NCI-H1105 (cell line): ENCODE data around the gene CDH8.
"Not testable (repeated sequence)": the region's sequence is repeated elsewhere in the genome, so short reads cannot be mapped to it uniquely, and the experiment has no call there.

Experiments
- DNase-seq: peaks from one replicate; lab custom pipeline; 2025; lab: John Stamatoyannopoulos, UW

The CDH8 gene

DNA sequence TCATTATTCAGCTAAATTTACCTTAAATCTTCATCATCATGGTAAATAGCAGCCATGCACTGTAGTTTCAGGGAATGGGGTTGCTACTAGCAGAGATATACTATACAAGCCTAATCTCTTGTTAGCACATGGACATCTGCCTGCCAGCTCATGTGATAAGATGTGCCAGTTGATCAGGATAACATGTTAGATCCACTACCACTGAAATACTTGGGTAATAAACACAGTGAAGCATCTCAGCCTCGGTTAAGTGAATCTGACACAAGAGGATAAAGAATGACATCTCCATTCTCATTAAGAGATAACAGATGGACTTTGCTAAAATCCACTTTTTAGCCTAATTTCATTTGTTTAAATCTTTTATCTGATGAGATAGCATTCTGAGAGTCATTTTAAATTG is 256.1 kb downstream of the CDH8 start:
- DNase-seq: no peak

DNA sequence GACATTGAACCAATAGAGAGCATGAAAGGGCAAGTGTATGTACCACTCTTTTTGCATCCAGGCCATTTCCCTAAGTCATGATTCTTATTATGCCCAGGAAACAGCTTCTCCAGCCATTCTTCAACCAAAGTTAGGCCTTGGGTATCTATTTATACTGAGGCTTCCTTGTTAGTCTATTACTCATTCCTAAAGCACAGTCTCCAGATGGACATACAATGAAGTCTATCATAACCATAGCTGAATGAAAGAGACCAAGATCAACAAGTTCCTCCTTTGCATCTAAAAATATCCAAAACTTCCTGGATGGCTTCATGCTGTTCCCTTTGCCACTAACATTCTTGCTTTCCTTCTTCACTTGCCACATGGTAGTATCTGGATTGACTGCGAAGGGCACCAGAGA is 265.9 kb downstream of the CDH8 start:
- DNase-seq: no peak

DNA sequence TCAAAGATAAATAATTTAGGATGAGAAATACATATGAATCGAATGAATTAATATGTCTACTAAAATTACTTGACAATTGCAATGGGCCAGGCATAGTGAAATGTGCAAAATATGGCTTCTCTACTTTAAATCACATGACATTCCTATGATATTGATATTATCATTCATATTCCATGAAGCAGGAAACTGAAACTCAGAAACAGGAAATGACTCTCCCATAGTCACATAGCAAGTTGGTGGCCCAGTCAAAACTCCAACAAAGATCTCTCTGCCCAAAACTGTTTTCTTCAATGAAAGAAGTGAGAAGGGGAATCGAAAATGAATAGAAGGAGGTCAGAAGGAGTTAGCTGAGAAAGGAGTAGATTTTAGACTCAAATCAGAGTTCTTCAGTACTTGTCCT is 272.2 kb downstream of the CDH8 start:
- no peak for DNase-seq

GRCh38 chr16:61763013-61763412 is 273.2 kb downstream of the CDH8 start:
- no peak for DNase-seq

- no peak for DNase-seq
Observed at GRCh38 chr16:61730997-61731396, 305.2 kb downstream of the CDH8 start.

DNA sequence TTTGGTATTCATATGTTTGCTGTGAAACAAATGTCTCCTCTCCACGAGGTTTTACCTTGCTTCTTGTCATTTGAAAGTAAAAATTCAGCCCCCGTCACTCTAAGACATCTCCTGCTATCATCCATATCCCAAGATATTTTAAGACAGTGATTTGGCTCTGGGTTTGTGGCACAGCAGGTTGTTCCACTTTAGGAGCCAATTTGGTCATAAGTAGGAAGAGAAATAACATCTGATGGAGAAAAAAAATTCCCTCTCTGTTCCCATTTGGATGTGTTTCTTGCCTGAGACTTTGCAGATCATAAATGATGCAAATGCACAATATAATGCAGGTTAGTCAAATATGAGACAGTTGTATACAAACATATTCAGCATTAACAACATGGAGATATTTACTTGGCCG is 309.5 kb downstream of the CDH8 start:
- DNase-seq: no peak

GRCh38 chr16:61726125-61726524 is 310.1 kb downstream of the CDH8 start:
- no peak for DNase-seq

DNA sequence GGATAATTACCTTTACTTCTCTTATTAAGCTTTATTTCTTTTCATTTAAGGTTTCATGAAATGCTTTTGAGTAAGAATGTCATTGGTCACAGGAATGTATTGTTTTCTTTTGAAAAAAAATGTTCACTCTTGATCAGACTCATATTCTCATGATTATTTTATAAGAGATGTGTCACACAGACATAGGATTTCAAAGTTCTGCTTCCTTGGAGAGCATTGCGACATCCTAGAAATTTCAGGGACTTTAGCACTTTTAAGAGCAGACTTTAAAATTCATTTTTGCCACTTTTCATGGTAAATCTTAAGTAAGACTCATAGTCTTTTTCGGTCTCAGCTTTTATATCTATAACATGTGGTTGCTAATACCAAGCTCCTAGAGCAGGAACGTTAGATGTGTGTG is 314.7 kb downstream of the CDH8 start:
- no peak for DNase-seq

DNA sequence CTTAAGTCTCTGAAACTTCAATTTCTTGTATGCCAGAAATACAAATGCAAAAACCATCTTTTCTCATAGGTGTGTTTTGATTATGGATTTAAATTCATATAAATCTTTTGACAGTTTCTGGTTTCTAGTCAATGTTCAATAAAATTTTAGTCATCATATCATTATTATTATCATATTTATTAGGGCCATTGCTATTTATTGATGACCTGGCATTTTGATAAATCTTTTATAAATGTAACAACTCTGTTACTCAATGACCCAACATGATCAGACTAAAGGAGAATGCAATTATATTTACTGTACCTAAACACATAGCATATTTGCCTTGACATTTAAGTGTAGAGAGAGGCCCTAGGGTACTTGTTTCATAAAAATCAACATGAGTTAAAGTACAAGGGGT is 320.8 kb downstream of the CDH8 start:
- no peak for DNase-seq

GRCh38 chr16:61713787-61714186 is 322.5 kb downstream of the CDH8 start:
- DNase-seq: no peak

GRCh38 chr16:61699640-61700039 is 336.6 kb downstream of the CDH8 start:
- DNase-seq: not testable (repeated sequence)

GRCh38 chr16:61684541-61684940 is 351.7 kb downstream of the CDH8 start:
- no peak for DNase-seq

DNA sequence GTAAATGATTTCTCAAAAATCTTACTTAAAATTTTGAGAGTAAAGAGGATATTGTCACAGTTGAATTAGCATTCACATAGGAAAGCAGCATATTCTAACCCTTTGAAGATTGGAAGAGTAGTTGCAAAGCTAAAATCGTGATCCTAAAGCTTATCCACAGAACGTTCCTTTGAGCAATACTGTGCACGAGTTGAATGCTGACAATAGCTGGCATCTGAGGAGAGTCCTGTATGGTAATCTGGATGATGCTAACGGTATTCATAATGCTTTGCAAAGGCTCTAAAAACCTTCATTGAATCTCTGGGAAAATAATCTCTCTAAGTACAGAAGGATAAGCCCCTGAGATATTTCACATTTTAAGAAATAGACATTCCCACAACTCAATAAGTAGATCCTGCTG is 354.6 kb downstream of the CDH8 start:
- DNase-seq: no peak

DNA sequence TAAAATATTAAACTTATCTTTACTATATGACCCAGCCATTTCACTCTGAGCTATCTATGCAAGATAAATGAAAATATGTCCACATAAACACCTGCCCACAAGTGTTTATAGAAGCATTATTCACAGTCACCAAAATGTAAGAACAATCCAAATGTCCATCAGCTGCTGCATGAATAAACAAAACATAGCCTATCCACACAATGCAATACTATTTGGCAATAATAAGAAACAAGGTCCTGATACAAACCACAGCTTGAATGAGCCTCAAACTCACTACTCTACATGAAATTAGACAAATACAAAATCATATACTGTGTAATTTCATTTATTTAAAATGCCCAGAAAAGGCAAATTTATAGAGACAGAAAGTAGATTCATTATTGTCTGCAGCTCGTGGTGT is 355.1 kb downstream of the CDH8 start:
- DNase-seq: no peak

DNA sequence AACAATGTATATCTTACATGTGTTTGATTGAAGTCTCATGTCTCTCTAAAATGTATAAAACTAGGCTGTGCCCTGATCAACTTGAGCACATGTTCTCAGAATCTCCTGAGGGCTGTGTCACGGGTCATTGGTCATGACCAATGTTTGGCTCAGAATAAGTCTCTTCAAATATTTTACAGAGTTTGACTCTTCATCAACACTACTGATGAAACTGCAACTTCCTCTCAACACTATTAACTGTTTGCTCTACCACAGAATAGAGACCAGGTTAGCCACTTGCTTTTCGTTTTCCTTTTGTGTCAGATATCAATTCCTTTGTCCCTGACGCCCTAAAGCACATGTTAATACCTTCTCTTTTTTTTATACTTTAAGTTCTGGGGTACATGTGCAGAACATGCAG is 358.1 kb downstream of the CDH8 start:
- DNase-seq: no peak

DNA sequence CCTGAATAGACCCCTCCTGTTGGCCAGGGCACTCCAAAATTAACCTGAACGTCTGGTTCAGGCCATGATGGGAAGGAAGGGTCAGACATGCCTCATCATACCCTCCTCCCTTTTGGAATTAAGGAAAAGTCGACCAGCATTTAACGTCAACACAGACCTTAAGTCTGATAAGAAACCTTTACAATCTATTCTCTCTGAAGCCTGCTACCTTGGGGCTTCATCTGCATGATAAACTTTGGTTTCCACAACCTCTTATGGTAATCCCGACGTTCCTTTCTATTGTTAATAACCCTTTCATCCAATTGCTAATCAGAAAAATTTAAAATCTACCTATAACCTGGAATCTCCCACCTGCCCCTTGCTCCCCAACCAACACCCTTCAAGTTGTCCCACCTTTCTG is 358.5 kb downstream of the CDH8 start:
- no peak for DNase-seq

GRCh38 chr16:61676740-61677139 is 359.5 kb downstream of the CDH8 start:
- no peak for DNase-seq

- DNase-seq: no peak
Observed at GRCh38 chr16:61671161-61671560, 365.1 kb downstream of the CDH8 start.

DNA sequence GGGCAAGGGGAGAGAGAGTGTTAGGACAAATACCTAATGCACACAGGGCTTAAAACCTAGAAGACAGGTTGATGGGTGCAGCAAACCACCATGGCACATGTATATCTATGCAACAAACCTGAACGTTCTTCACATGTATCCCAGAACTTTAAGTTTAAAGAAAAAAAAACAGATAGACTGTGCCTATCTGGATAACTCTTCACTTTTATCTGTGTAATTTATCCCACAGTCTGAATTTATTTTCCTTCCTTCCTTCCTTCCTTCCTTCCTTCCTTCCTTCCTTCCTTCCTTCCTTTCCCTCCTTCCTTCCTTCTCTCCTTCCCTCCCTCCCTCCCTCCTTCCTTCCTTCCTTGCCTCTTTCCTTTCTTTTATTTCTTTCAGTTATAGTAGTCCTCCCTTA is 370.7 kb downstream of the CDH8 start:
- no peak for DNase-seq

- no peak for DNase-seq
Observed at GRCh38 chr16:61659936-61660335, 376.3 kb downstream of the CDH8 start.

GRCh38 chr16:61654962-61655361 is 381.3 kb downstream of the CDH8 start:
- no peak for DNase-seq

DNA sequence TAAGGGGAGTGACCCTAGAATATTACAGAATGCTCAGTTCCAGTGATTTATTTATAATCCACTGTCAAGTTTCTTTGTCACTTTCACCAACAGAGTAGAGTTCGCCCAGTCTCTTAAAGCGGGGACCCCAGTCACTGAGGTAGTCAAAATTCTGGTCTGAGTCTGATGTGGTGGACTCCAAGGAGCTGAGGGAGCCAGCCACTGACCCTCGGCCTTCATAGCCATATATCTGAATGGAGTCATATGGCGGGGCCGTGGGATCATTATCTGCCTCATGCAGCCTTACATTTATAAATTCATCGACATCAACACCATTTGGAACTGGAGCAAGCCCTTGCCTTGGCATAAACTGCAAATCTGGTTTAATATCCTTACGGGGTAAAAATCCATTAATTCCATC is 382.7 kb downstream of the CDH8 start:
- no peak for DNase-seq

DNA sequence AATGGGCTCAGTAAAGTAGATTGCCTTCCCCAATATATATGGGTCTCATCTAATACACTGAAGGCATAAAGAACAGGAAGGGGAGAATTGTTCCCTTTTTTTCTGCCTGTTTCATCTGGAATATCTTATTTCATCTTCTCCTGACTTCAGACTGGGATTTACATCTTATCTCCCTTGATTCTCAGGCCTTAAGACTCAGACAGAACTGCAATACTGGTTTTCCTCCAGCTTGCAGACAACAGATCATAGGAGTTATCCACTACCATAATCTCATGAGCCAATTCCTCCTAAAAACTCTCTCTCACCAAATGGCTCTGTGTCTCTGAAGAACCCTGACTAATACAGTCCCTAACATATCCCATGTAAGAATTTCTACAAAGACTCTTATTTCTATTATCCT is 390.7 kb downstream of the CDH8 start:
- no peak for DNase-seq

DNA sequence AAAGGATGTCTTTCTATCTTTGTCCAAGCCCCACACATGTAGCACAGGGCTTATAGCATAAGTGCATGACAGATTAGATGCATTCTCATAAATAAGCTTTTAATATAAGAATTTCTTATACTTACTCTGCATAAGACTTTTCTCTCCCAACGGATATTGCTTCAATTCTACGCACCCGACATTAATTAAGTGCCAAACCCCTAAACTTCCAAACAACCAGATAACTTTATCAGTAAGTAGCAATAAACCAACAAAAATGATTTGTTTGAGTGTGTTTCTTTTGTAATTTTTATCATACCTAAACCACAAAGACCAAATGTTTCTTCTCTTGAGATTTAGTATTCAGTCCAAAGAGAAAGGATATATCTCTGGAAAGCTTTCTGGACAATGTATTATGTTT is 391.5 kb downstream of the CDH8 start:
- DNase-seq: no peak

DNA sequence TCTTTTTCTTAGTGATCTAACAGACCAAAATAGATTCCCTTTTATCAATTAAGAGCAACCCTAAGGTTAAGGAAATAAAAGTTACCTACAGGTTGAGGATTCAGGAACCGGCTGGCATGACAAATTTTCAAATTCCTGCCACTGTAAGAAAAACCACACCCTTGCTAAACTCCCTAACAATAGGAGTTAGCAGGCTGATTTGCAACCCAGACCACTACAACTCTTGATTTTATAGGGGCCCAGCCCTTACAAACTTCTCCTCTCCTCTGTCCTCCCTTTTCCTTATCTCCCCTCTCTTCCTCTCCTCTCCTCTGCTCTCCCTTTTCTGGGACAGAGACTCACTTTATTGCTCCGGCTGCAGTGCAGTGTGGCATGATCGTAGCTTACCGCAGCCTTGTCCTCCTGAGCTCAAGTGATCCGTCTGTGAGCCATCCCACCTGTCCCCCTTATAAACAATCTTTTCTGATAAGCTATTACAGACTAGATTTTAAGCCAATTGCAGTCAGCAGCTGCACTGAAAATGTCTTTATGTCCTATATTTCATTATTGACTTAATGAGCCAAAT is 418.9 kb downstream of the CDH8 start:
- no peak for DNase-seq
